CD4-positive, alpha-beta T cell (primary cell): ENCODE measurements around the gene UEVLD. TPM values are rescaled to one million over a fixed set of nuclear protein-coding genes. Genes with fewer than 3 reads are reported as not detected.
A peak's percentile ranks its signal among the peaks of the same experiment; 100 is the strongest.

ENCODE experiments used
- ATAC-seq: fragments of 200-7000 bp; cut with Tn5 transposase; one replicate; pipeline ENCODE4 v1.10.0; 2022; ENCODE audit warnings: mild to moderate bottlenecking; ENCODE audit not compliant: poor library complexity
- CTCF ChIA-PET: fragments of 350-600 bp; sonication (Branson Sonifier 250); formaldehyde crosslinking; loops from one replicate; lab custom pipeline; 2021; ENCODE audit warnings: antibody characterized with exemption, inconsistent platforms; lab: Charles Lee
- POLR2A ChIA-PET: fragments of 350-600 bp; sonication (Branson Sonifier 250); formaldehyde crosslinking; loops from one replicate; lab custom pipeline; 2021; ENCODE audit warnings: antibody characterized with exemption, inconsistent platforms; lab: Charles Lee
- DNase-seq, 14 experiments: peaks; one replicate each; pipeline ENCODE4 v3.0.0-alpha.2; 2013 to 2020; ENCODE audit warnings: mixed read lengths in 2 of 14
- H3K27ac ChIP-seq, 2 donors: one replicate each; pipeline versions ENCODE4 v1.5.1 to v1.7.0; 2013; ENCODE audit warnings: low read length in 2 of 2, low read depth in 1 of 2, mild to moderate bottlenecking in 1 of 2
- H3K27me3 ChIP-seq, 2 experiments: 1 replicate in 1 of 2; 2 replicates in 1 of 2; pipeline versions ENCODE4 v1.6.1 to v1.7.0; 2013; ENCODE audit warnings: low read length in 2 of 2, control low read depth in 1 of 2, mild to moderate bottlenecking in 1 of 2, moderate library complexity in 1 of 2; ENCODE audit not compliant: insufficient read depth in 2 of 2, control insufficient read depth in 1 of 2
- H3K36me3 ChIP-seq: one replicate; pipeline ENCODE4 v1.6.1; 2013; ENCODE audit warnings: low read length, control low read depth; ENCODE audit not compliant: insufficient read depth
- H3K4me1 ChIP-seq: one replicate; pipeline ENCODE4 v1.6.1; 2013; ENCODE audit warnings: low read length, control low read depth; ENCODE audit not compliant: insufficient read depth
- H3K4me3 ChIP-seq: one replicate; pipeline ENCODE4 v1.5.1; 2013; ENCODE audit warnings: mild to moderate bottlenecking, low read length, moderate library complexity
- H3K9me3 ChIP-seq, 2 experiments: 1 replicate in 1 of 2; 2 replicates in 1 of 2; pipeline versions ENCODE4 v1.6.1 to v1.7.0; 2013; ENCODE audit warnings: low read length in 2 of 2, mild to moderate bottlenecking in 2 of 2, control low read depth in 1 of 2, moderate library complexity in 1 of 2; ENCODE audit not compliant: control insufficient read depth in 1 of 2, insufficient read depth in 1 of 2
- H3K27ac Mint-ChIP-seq: one replicate; pipeline ENCODE4 v1.8.0; 2020; ENCODE audit warnings: mixed read lengths
- H3K27me3 Mint-ChIP-seq: one replicate; pipeline ENCODE4 v1.8.0; 2021; ENCODE audit warnings: mixed read lengths
- H3K36me3 Mint-ChIP-seq: one replicate; pipeline ENCODE4 v1.8.0; 2021; ENCODE audit warnings: low read depth, mixed read lengths
- H3K4me1 Mint-ChIP-seq: one replicate; pipeline ENCODE4 v1.8.0; 2021; ENCODE audit warnings: low read depth, mixed read lengths
- H3K4me3 Mint-ChIP-seq: one replicate; pipeline ENCODE4 v1.8.0; 2020; ENCODE audit warnings: mild to moderate bottlenecking, mixed read lengths
- H3K9me3 Mint-ChIP-seq: one replicate; pipeline ENCODE4 v1.8.0; 2020; ENCODE audit warnings: mixed read lengths
- CTCF ChIP-seq: fragments of 200-600 bp; IDR thresholded peaks from one replicate; pipeline ENCODE4 v1.8.0; 2022; ENCODE audit warnings: antibody characterized with exemption, mild to moderate bottlenecking
- intact Hi-C, 2 experiments: fragments of 100-400 bp; cut with DNase I in 1 of 2; cut with micrococcal nuclease in 1 of 2; formaldehyde crosslinking; loops; one replicate each; pipeline versions ENCODE4 v1.15.1 to v1.9.0; 2023 to 2025; cut with DNase I, micrococcal nuclease
- total RNA-seq, 174 experiments: library from RNA in 2 of 174; stranded (reverse) in 2 of 174; gene quantifications; one replicate each; pipeline ENCODE4 v1.2.3 and lab custom pipeline; 2021 to 2026

The UEVLD gene
- total RNA-seq, 2 experiments from 2014 or later, result 1.5 to 2.9 TPM

- H3K4me1 Mint-ChIP-seq, result peaks cover 42% of the 10 kb centered on the region
- H3K36me3 Mint-ChIP-seq, result peaks cover 25% of the 10 kb centered on the region
- H3K27me3 Mint-ChIP-seq, result no peaks in the 10 kb centered on the region
- TF ChIP-seq CTCF, result no peak
- peaks cover 30% of the 10 kb centered on the region for H3K4me1 ChIP-seq
- H3K9me3 ChIP-seq, result no peaks in the 10 kb centered on the region
- intact Hi-C loops, result loop anchor here (1.0 to 10.0 kb wide), 13 partner anchors 15 to 1559 kb away; partner anchors contain the start of genes GTF2H1 (in 2 of the 2), HPS5 (in 2 of the 2), LDHA (in 1 of the 2) and RPS13 (in 1 of the 2)
- peak overlapping the region; percentile 88 to 98 for H3K27ac ChIP-seq
- peak in 5 of 14 experiments; percentile 6 to 50 (median 32) for DNase-seq
- peak overlapping the region; percentile 96 for H3K4me3 Mint-ChIP-seq
- H3K27me3 ChIP-seq, result no peaks in the 10 kb centered on the region
- CTCF ChIA-PET, result interaction anchor here (0.5 to 1.5 kb wide), 8 partner anchors 18 to 528 kb away, joined by 3 to 6 read pairs (median 3); partner anchors contain the start of gene SAAL1
- no peaks in the 10 kb centered on the region for H3K9me3 Mint-ChIP-seq
- H3K4me3 ChIP-seq, result peak overlapping the region; percentile 75
- POLR2A ChIA-PET, result interaction anchor here (0.8 to 5.2 kb wide), 20 partner anchors 15 to 1557 kb away, joined by 3 to 54 read pairs (median 6); partner anchors contain the start of genes GTF2H1, HPS5, LDHA and RPS13
- peak overlapping the region; percentile 97 for H3K27ac Mint-ChIP-seq
- no peak for ATAC-seq
- peaks cover 8% of the 10 kb centered on the region for H3K36me3 ChIP-seq
Measured at GRCh38 chr11:18633256-18634139, 45.0 kb upstream of the UEVLD start.

GRCh38 chr11:18632841-18633240 is 44.3 kb upstream of the UEVLD start:
- ATAC-seq (no peak), DNase-seq (no peak)
- Histone ChIP-seq H3K27ac (no peak overlapping the region), H3K27me3 (no peaks in the 10 kb centered on the region), H3K36me3 (peaks cover 9% of the 10 kb centered on the region), H3K4me1 (peaks cover 30% of the 10 kb centered on the region), H3K4me3 (peak overlapping the region; percentile 75), H3K9me3 (no peaks in the 10 kb centered on the region)
- Mint-ChIP-seq H3K4me1 (peaks cover 48% of the 10 kb centered on the region), H3K27ac (peak overlapping the region; percentile 97), H3K27me3 (no peaks in the 10 kb centered on the region), H3K4me3 (peak overlapping the region; percentile 96), H3K9me3 (no peaks in the 10 kb centered on the region), H3K36me3 (peaks cover 31% of the 10 kb centered on the region)
- ChIA-PET POLR2A (interaction anchor here (0.8 to 5.2 kb wide), 10 partner anchors 14 to 236 kb away, joined by 3 to 54 read pairs (median 12); partner anchors contain the start of genes TSG101 and UEVLD), CTCF (interaction anchor here (0.5 to 1.5 kb wide), 3 partner anchors 18 to 101 kb away, joined by 3 to 6 read pairs (median 3); no protein-coding TSS in a partner anchor)
- no peak for TF ChIP-seq CTCF
- intact Hi-C loops, result loop anchor here (1.0 to 10.0 kb wide), 8 partner anchors 39 to 1558 kb away; partner anchors contain the start of genes GTF2H1 (in 1 of the 2), HPS5 (in 1 of the 2), LDHA (in 1 of the 2) and RPS13 (in 1 of the 2)

- no peaks in the 10 kb centered on the region for H3K9me3 Mint-ChIP-seq
- no peak overlapping the region for H3K4me3 Mint-ChIP-seq
- no peak overlapping the region for H3K27ac Mint-ChIP-seq
Measured at GRCh38 chr11:18624161-18624560, 35.6 kb upstream of the UEVLD start.

More at GRCh38 chr11:18624161-18624560, 35.6 kb upstream of the UEVLD start:
- intact Hi-C loops, result no loop called here
- DNase-seq (no peak), ATAC-seq (no peak)
- H3K9me3 ChIP-seq, result no peaks in the 10 kb centered on the region
- peaks cover 34% of the 10 kb centered on the region for H3K4me1 ChIP-seq
- H3K36me3 ChIP-seq, result peaks cover 6% of the 10 kb centered on the region
- Mint-ChIP-seq H3K27me3 (no peaks in the 10 kb centered on the region), H3K36me3 (peaks cover 29% of the 10 kb centered on the region), H3K4me1 (peaks cover 52% of the 10 kb centered on the region)
- H3K27me3 ChIP-seq, result no peaks in the 10 kb centered on the region
- TF ChIP-seq CTCF, result no peak
- H3K27ac ChIP-seq, result no peak overlapping the region
- ChIA-PET CTCF (no interaction called here), POLR2A (no interaction called here)
- no peak overlapping the region for H3K4me3 ChIP-seq
